Neural crest cell (in vitro differentiated cells): ENCODE measurements around the gene CHRNA4. TPM values are rescaled to one million over a fixed set of nuclear protein-coding genes. Genes with fewer than 3 reads are reported as not detected.

Experiments used
- DNase-seq: peaks from one replicate; pipeline ENCODE4 v3.0.0; 2021; ENCODE audit warnings: low read depth, mixed read lengths, low spot score
- H3K27ac Mint-ChIP-seq: one replicate; pipeline ENCODE4 v1.8.0; 2021; ENCODE audit warnings: mild to moderate bottlenecking, mixed read lengths; ENCODE audit not compliant: unreplicated experiment
- H3K27me3 Mint-ChIP-seq: 2 replicates; pipeline ENCODE4 v1.8.0; 2021; ENCODE audit warnings: low read depth, mild to moderate bottlenecking, mixed read lengths
- H3K36me3 Mint-ChIP-seq: 2 replicates; pipeline ENCODE4 v1.8.0; 2021; ENCODE audit warnings: low read depth, mild to moderate bottlenecking, mixed read lengths
- H3K4me1 Mint-ChIP-seq: 2 replicates; pipeline ENCODE4 v1.8.0; 2021; ENCODE audit warnings: mixed read lengths
- H3K4me3 Mint-ChIP-seq: one replicate; pipeline ENCODE4 v1.8.0; 2021; ENCODE audit warnings: mild to moderate bottlenecking, mixed read lengths
- H3K9me3 Mint-ChIP-seq: 2 replicates; pipeline ENCODE4 v1.8.0; 2021; ENCODE audit warnings: mixed read lengths
- CTCF ChIP-seq: fragments of 200-600 bp; sonication (generic); conservative IDR thresholded peaks from 2 replicates; pipeline ENCODE4 v1.5.0; 2021; ENCODE audit warnings: antibody characterized with exemption, mild to moderate bottlenecking
- total RNA-seq: library from RNA; stranded (reverse); gene quantifications from 2 replicates; pipeline ENCODE4 v1.2.1, GENCODE V29; 2021

Gene CHRNA4
- total RNA-seq, 1 donor from 2014 or later = 5.4 TPM

- Mint-ChIP-seq H3K27me3 (peaks cover 10% of the 10 kb centered on the region), H3K4me3 (no peak overlapping the region), H3K36me3 (peaks cover 2% of the 10 kb centered on the region), H3K4me1 (peaks cover 26% of the 10 kb centered on the region), H3K27ac (no peak overlapping the region), H3K9me3 (no peaks in the 10 kb centered on the region)
- no peak for TF ChIP-seq CTCF
- no peak for DNase-seq
Measured at GRCh38 chr20:63298731-63299312, 62.3 kb downstream of the CHRNA4 start.

GRCh38 chr20:63297796-63298572 is 63.2 kb downstream of the CHRNA4 start:
- no peak for DNase-seq
- H3K27ac Mint-ChIP-seq = peak overlapping the region; percentile 12
- no peak for TF ChIP-seq CTCF
- H3K4me3 Mint-ChIP-seq = no peak overlapping the region
- peaks cover 10% of the 10 kb centered on the region for H3K27me3 Mint-ChIP-seq
- H3K36me3 Mint-ChIP-seq = peaks cover 2% of the 10 kb centered on the region
- no peaks in the 10 kb centered on the region for H3K9me3 Mint-ChIP-seq
- H3K4me1 Mint-ChIP-seq = peaks cover 26% of the 10 kb centered on the region

- Mint-ChIP-seq H3K27me3 (peaks cover 8% of the 10 kb centered on the region), H3K4me1 (peaks cover 26% of the 10 kb centered on the region), H3K36me3 (peaks cover 2% of the 10 kb centered on the region), H3K27ac (no peak overlapping the region), H3K4me3 (no peak overlapping the region), H3K9me3 (no peaks in the 10 kb centered on the region)
- no peak for TF ChIP-seq CTCF
- no peak for DNase-seq
Measured at GRCh38 chr20:63297371-63297781, 63.8 kb downstream of the CHRNA4 start.

- Mint-ChIP-seq H3K27me3 (peaks cover 8% of the 10 kb centered on the region), H3K4me1 (peaks cover 30% of the 10 kb centered on the region), H3K4me3 (peak overlapping the region; percentile 38), H3K9me3 (no peaks in the 10 kb centered on the region), H3K27ac (no peak overlapping the region), H3K36me3 (peaks cover 2% of the 10 kb centered on the region)
- TF ChIP-seq CTCF = no peak
- peak; percentile 44 for DNase-seq
Measured at GRCh38 chr20:63296531-63297299, 64.4 kb downstream of the CHRNA4 start.

- DNase-seq = no peak
- no peak for TF ChIP-seq CTCF
- Mint-ChIP-seq H3K9me3 (no peaks in the 10 kb centered on the region), H3K27ac (no peak overlapping the region), H3K36me3 (peaks cover 2% of the 10 kb centered on the region), H3K4me3 (peak overlapping the region; percentile 84), H3K27me3 (peaks cover 7% of the 10 kb centered on the region), H3K4me1 (peaks cover 30% of the 10 kb centered on the region)
Measured at GRCh38 chr20:63295846-63296245, 65.3 kb downstream of the CHRNA4 start.
